ENCODE data around the gene NPAS3.

NPAS3 gene

DNA sequence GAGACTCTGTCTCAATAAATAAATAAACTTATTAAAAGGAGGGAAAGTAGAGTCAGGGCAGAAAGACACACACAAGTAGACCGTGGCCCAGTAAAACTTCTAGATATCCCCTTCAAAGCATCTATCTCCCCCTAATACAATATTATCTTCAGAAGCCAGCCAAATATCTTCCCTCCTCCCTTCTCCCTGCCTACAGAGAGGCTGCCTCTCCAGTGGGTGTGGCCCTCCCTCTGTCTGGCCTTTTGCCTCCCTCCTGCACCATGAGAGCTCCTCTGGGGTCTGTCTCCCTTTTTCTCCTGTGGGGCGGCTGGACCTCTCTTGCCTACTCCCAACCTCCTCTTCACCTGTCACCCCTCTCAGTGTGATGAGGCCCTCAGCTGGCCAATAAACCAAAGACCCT, 873.0 kb downstream of the NPAS3 start:
- no peak overlapping the region for H3K27ac ChIP-seq (replicated peaks)
- no peaks in the 10 kb centered on the region for H3K27me3 ChIP-seq (ENCODE audit: insufficient read depth, poor library complexity, severe bottlenecking)
- no peak for DNase-seq (ENCODE audit: low read depth in 1 of 2, low spot score in 1 of 2)
- TF ChIP-seq GABPA (IDR thresholded peaks at IDR 0.05; ENCODE audit: low read depth), result no peak
- TF ChIP-seq POLR2AphosphoS5 (IDR thresholded peaks at IDR 0.05; ENCODE audit: low read depth), result no peak
- TF ChIP-seq, protein P1, sequence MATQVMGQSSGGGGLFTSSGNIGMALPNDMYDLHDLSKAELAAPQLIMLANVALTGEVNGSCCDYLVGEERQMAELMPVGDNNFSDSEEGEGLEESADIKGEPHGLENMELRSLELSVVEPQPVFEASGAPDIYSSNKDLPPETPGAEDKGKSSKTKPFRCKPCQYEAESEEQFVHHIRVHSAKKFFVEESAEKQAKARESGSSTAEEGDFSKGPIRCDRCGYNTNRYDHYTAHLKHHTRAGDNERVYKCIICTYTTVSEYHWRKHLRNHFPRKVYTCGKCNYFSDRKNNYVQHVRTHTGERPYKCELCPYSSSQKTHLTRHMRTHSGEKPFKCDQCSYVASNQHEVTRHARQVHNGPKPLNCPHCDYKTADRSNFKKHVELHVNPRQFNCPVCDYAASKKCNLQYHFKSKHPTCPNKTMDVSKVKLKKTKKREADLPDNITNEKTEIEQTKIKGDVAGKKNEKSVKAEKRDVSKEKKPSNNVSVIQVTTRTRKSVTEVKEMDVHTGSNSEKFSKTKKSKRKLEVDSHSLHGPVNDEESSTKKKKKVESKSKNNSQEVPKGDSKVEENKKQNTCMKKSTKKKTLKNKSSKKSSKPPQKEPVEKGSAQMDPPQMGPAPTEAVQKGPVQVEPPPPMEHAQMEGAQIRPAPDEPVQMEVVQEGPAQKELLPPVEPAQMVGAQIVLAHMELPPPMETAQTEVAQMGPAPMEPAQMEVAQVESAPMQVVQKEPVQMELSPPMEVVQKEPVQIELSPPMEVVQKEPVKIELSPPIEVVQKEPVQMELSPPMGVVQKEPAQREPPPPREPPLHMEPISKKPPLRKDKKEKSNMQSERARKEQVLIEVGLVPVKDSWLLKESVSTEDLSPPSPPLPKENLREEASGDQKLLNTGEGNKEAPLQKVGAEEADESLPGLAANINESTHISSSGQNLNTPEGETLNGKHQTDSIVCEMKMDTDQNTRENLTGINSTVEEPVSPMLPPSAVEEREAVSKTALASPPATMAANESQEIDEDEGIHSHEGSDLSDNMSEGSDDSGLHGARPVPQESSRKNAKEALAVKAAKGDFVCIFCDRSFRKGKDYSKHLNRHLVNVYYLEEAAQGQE (IDR thresholded peaks at IDR 0.05; ENCODE audit: insufficient replicate concordance, low read depth), result no peak
- TF ChIP-seq, protein P2, sequence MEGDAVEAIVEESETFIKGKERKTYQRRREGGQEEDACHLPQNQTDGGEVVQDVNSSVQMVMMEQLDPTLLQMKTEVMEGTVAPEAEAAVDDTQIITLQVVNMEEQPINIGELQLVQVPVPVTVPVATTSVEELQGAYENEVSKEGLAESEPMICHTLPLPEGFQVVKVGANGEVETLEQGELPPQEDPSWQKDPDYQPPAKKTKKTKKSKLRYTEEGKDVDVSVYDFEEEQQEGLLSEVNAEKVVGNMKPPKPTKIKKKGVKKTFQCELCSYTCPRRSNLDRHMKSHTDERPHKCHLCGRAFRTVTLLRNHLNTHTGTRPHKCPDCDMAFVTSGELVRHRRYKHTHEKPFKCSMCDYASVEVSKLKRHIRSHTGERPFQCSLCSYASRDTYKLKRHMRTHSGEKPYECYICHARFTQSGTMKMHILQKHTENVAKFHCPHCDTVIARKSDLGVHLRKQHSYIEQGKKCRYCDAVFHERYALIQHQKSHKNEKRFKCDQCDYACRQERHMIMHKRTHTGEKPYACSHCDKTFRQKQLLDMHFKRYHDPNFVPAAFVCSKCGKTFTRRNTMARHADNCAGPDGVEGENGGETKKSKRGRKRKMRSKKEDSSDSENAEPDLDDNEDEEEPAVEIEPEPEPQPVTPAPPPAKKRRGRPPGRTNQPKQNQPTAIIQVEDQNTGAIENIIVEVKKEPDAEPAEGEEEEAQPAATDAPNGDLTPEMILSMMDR (IDR thresholded peaks at IDR 0.05; ENCODE audit: insufficient read depth, low read length), result no peak
- no peak for TF ChIP-seq SPI1 (IDR thresholded peaks at IDR 0.05; ENCODE audit: borderline replicate concordance, low read depth)
- no peak overlapping the region for H3K4me3 ChIP-seq (replicated peaks; ENCODE audit: insufficient read depth, low read length)

DNA sequence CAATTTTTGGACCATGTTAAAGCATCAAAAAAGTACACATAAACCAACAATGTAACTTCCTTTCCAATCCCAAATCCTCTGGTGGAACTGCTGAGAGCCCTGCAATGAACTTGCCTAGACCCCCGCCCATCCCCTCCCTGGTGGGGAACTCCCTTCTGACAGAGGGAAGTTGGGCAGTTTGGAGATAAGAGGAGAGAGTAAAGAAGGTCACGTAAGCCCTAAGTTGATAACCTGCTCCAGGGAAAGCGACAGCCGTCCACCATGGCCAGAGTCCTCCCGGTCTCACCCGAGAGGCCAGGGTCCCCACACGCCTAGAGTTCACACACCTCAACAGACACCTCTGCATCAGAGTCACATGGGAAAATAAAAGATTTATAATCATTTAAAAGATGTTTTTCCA, 873.5 kb downstream of the NPAS3 start:
- H3K4me3 ChIP-seq (replicated peaks; ENCODE audit: insufficient read depth, low read length), result no peak overlapping the region
- TF ChIP-seq, protein P2 (IDR thresholded peaks at IDR 0.05; ENCODE audit: insufficient read depth, low read length), result no peak
- TF ChIP-seq, protein P1 (IDR thresholded peaks at IDR 0.05; ENCODE audit: insufficient replicate concordance, low read depth), result no peak
- TF ChIP-seq GABPA (IDR thresholded peaks at IDR 0.05; ENCODE audit: low read depth) (no peak), POLR2AphosphoS5 (IDR thresholded peaks at IDR 0.05; ENCODE audit: low read depth) (no peak)
- no peaks in the 10 kb centered on the region for H3K27me3 ChIP-seq (ENCODE audit: insufficient read depth, poor library complexity, severe bottlenecking)
- no peak for DNase-seq (ENCODE audit: low read depth in 1 of 2, low spot score in 1 of 2)
- no peak overlapping the region for H3K27ac ChIP-seq (replicated peaks)

DNA sequence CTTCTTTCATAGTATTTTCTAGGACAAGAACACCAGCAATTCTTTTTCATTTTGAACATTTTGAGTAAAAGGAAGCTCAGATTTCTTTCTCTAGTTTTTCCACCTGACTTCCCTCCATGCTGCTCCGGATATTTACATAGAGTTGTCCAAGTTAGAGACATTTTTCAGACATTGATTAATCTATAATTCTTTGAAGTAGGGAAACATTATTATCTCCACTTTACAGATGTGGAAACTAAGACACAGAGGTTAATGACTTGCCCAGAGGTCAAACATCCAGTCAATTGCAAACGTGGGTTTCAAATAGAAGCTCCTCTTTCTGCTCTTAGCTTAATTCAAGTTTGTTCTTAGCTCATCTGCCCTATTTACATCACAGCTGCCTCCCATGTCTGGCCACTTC, 873.9 kb downstream of the NPAS3 start:
- no peak for DNase-seq (ENCODE audit: low read depth in 1 of 2, low spot score in 1 of 2)
- no peak overlapping the region for H3K27ac ChIP-seq (replicated peaks)
- no peak overlapping the region for H3K4me3 ChIP-seq (replicated peaks; ENCODE audit: insufficient read depth, low read length)
- no peaks in the 10 kb centered on the region for H3K27me3 ChIP-seq (ENCODE audit: insufficient read depth, poor library complexity, severe bottlenecking)
- TF ChIP-seq SPI1 (IDR thresholded peaks at IDR 0.05; ENCODE audit: borderline replicate concordance, low read depth), result no peak
- no peak for TF ChIP-seq POLR2AphosphoS5 (IDR thresholded peaks at IDR 0.05; ENCODE audit: low read depth)
- TF ChIP-seq, protein P1 (IDR thresholded peaks at IDR 0.05; ENCODE audit: insufficient replicate concordance, low read depth), result no peak
- no peak for TF ChIP-seq GABPA (IDR thresholded peaks at IDR 0.05; ENCODE audit: low read depth)
- TF ChIP-seq, protein P2 (IDR thresholded peaks at IDR 0.05; ENCODE audit: insufficient read depth, low read length), result no peak

Data from HL-60 (cell line).